Vagina (tissue), 2 donors: ENCODE data around the gene WNT16. TPM values are rescaled to one million over a fixed set of nuclear protein-coding genes. Genes with fewer than 3 reads are reported as not detected.

Experiments used
- DNase-seq, 2 donors: peaks; one replicate each; pipeline ENCODE4 v3.0.0-alpha.2; 2017; ENCODE audit errors: extremely low spot score in 2 of 2
- H3K27ac ChIP-seq: fragments of 200-600 bp; sonication (generic); one replicate; pipeline ENCODE4 v1.5.1; 2019
- H3K27me3 ChIP-seq: fragments of 200-600 bp; sonication (generic); one replicate; pipeline ENCODE4 v1.5.1; 2019
- H3K36me3 ChIP-seq, 2 donors: fragments of 200-600 bp; sonication (generic); one replicate each; pipeline ENCODE4 v1.5.1; 2017 to 2019
- H3K4me1 ChIP-seq: fragments of 200-600 bp; sonication (generic); one replicate; pipeline ENCODE4 v1.5.1; 2019
- H3K4me3 ChIP-seq, 2 donors: fragments of 200-600 bp; sonication (generic); 1 replicate in 1 of 2; 2 replicates in 1 of 2; pipeline ENCODE4 v1.5.1; 2016 to 2019
- H3K9me3 ChIP-seq: fragments of 200-600 bp; sonication (generic); one replicate; pipeline ENCODE4 v1.5.1; 2019
- POLR2A ChIP-seq, 2 donors: fragments of 450-650 bp; IDR thresholded peaks; one replicate each; pipeline ENCODE4 v1.6.1; 2017; ENCODE audit warnings: antibody characterized with exemption in 2 of 2, mild to moderate bottlenecking in 2 of 2, moderate library complexity in 2 of 2
- POLR2AphosphoS5 ChIP-seq, 2 donors: sonication (generic); formaldehyde crosslinking; IDR thresholded peaks; one replicate each; pipeline ENCODE4 v1.9.0; 2017; ENCODE audit warnings: antibody characterized with exemption in 2 of 2, mild to moderate bottlenecking in 2 of 2, low read depth in 1 of 2; ENCODE audit not compliant: insufficient read depth in 1 of 2
- intact Hi-C: fragments of 100-400 bp; cut with DNase I; formaldehyde crosslinking; loops from one replicate; pipeline ENCODE4 v1.15.1; 2023
- total RNA-seq: library from RNA; depleted of rRNA; stranded (reverse); fragments of >200 nt; gene quantifications from one replicate; pipeline ENCODE4 v1.2.3, GENCODE V29; 2016
- TF ChIP-seq, protein P1 (sequence below), 3 experiments: fragments of 450-650 bp in 2 of 3; fragments of 200-600 bp in 1 of 3; sonication (generic) in 1 of 3; IDR thresholded peaks; one replicate each; pipeline ENCODE4 v1.5.1; 2017 to 2019; ENCODE audit warnings: antibody characterized with exemption in 3 of 3, mild to moderate bottlenecking in 2 of 3, moderate library complexity in 2 of 3

Gene WNT16
- total RNA-seq, 1 donor from 2014 or later: 7.4 TPM

DNA sequence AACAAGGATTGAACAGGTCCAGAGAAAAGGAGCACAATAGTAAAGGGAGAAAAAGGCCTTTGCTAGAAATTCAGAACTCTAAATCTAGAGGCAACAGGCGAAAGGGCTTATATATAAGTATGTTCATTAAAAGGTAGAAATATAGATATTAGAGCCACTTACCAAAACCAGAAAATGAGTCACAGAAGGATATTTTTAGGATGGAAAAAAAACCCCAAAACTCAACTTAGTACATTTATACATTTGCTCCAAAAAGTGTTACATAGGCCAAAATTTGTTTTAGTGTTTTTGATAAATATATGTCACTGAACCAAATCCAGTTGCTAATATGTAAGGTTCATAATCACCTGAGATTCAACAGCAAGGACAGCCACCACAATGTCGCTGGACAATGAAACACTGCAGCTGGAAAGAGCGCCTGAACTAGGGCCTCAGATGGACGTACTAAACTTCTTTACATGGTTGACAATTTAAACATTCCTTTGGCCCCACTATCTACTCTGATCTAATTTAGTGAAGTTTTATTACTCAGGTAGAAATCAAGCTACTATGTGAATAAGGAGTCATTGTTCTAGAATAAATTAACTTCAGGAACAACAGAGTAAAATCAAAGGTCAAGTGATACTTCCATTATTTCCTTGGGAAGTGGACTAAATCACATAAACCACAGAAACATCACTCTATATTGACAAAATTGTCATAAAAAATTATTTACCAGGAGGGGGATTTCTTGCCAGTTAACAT, 56.4 kb downstream of the WNT16 start:
- H3K4me3 ChIP-seq: no peak overlapping the region
- H3K36me3 ChIP-seq: peaks cover 0 to 4% of the 10 kb centered on the region in 2 donors
- intact Hi-C loops: no loop called here
- no peak overlapping the region for H3K27ac ChIP-seq
- peaks cover 13% of the 10 kb centered on the region for H3K4me1 ChIP-seq
- DNase-seq: no peak
- no peaks in the 10 kb centered on the region for H3K27me3 ChIP-seq
- no peaks in the 10 kb centered on the region for H3K9me3 ChIP-seq
- TF ChIP-seq, protein P1, sequence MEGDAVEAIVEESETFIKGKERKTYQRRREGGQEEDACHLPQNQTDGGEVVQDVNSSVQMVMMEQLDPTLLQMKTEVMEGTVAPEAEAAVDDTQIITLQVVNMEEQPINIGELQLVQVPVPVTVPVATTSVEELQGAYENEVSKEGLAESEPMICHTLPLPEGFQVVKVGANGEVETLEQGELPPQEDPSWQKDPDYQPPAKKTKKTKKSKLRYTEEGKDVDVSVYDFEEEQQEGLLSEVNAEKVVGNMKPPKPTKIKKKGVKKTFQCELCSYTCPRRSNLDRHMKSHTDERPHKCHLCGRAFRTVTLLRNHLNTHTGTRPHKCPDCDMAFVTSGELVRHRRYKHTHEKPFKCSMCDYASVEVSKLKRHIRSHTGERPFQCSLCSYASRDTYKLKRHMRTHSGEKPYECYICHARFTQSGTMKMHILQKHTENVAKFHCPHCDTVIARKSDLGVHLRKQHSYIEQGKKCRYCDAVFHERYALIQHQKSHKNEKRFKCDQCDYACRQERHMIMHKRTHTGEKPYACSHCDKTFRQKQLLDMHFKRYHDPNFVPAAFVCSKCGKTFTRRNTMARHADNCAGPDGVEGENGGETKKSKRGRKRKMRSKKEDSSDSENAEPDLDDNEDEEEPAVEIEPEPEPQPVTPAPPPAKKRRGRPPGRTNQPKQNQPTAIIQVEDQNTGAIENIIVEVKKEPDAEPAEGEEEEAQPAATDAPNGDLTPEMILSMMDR (IDR thresholded peaks at IDR 0.05): no peak
- TF ChIP-seq POLR2A (IDR thresholded peaks at IDR 0.05): no peak
- no peak for TF ChIP-seq POLR2AphosphoS5 (IDR thresholded peaks at IDR 0.05; ENCODE audit: insufficient read depth in 1 of 2, low read depth in 1 of 2)

DNA sequence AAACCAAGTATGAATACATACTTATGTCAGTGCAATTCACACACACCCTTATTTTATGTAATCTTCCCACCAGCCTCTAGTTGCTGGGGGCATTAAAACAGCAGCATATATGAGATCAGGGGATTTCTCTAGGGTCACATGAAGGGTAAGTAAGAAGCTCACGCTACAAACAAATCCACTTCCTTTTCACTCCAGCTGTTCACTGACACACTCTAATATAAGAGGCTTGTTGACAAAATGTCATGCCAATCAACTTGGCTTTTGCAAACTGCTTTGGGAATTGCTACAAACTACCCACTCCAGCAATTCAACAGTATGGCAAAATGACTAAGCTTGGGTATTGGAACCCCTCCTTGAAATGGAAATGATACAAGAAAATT, 57.0 kb downstream of the WNT16 start:
- H3K36me3 ChIP-seq: peaks cover 0 to 4% of the 10 kb centered on the region in 2 donors
- no peak overlapping the region for H3K27ac ChIP-seq
- H3K9me3 ChIP-seq: no peaks in the 10 kb centered on the region
- intact Hi-C loops: no loop called here
- H3K27me3 ChIP-seq: no peaks in the 10 kb centered on the region
- DNase-seq: no peak
- H3K4me1 ChIP-seq: peaks cover 16% of the 10 kb centered on the region
- TF ChIP-seq POLR2A (IDR thresholded peaks at IDR 0.05) (no peak), POLR2AphosphoS5 (IDR thresholded peaks at IDR 0.05; ENCODE audit: insufficient read depth in 1 of 2, low read depth in 1 of 2) (no peak)
- TF ChIP-seq, protein P1 (IDR thresholded peaks at IDR 0.05): no peak
- no peak overlapping the region for H3K4me3 ChIP-seq

DNA sequence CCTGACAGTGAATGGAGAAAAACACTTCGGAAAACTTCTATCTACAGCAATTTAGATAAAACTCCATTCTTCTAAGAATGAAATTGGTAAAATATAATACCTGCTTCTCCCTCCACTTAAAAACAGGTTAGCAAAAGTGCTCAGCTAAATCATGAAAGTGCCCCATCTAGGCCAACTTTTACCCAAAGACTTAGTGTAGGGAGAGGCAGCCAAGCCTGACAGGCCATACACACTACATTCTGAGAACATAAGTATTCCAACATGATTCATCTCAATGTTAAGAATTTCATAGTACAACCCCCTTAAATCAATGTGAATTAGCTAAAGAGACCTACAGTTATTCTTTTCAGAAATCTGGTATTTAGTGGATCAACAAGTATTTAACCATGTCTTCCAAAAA, 60.1 kb downstream of the WNT16 start:
- intact Hi-C loops: no loop called here
- H3K4me1 ChIP-seq: peaks cover 16% of the 10 kb centered on the region

DNA sequence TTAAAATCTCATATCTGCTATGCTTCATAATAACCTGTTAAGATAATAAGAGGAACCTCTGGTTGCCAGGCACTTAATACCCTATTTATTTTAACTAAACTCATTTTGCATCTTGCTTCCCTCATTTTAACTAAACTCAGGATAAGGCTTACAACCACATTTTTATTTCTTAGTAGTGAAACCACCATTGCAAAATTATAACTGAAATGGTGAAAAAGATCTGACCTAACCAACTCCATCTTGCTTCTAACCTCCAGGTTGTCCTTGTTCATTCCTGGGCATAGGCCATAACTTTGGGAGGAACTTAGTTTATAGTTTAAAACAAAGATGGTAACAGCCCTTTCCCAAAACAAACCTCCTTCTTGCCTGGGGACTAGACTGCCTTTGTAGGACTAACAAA, 61.3 kb downstream of the WNT16 start:
- DNase-seq: no peak
- no peaks in the 10 kb centered on the region for H3K27me3 ChIP-seq
- H3K27ac ChIP-seq: no peak overlapping the region
- H3K4me3 ChIP-seq: no peak overlapping the region
- intact Hi-C loops: no loop called here
- no peak for TF ChIP-seq POLR2AphosphoS5 (IDR thresholded peaks at IDR 0.05; ENCODE audit: insufficient read depth in 1 of 2, low read depth in 1 of 2)
- TF ChIP-seq, protein P1 (IDR thresholded peaks at IDR 0.05): no peak
- no peak for TF ChIP-seq POLR2A (IDR thresholded peaks at IDR 0.05)
- H3K36me3 ChIP-seq: no peaks in the 10 kb centered on the region
- peaks cover 27% of the 10 kb centered on the region for H3K4me1 ChIP-seq
- H3K9me3 ChIP-seq: no peaks in the 10 kb centered on the region

More for the DNA sequence above, 60.1 kb downstream of the WNT16 start:
- Histone ChIP-seq H3K4me3 (no peak overlapping the region), H3K27me3 (no peaks in the 10 kb centered on the region), H3K27ac (no peak overlapping the region), H3K9me3 (no peaks in the 10 kb centered on the region), H3K36me3 (no peaks in the 10 kb centered on the region)
- no peak for TF ChIP-seq POLR2A (IDR thresholded peaks at IDR 0.05)
- TF ChIP-seq POLR2AphosphoS5 (IDR thresholded peaks at IDR 0.05; ENCODE audit: insufficient read depth in 1 of 2, low read depth in 1 of 2): no peak
- TF ChIP-seq, protein P1 (IDR thresholded peaks at IDR 0.05): no peak
- no peak for DNase-seq

DNA sequence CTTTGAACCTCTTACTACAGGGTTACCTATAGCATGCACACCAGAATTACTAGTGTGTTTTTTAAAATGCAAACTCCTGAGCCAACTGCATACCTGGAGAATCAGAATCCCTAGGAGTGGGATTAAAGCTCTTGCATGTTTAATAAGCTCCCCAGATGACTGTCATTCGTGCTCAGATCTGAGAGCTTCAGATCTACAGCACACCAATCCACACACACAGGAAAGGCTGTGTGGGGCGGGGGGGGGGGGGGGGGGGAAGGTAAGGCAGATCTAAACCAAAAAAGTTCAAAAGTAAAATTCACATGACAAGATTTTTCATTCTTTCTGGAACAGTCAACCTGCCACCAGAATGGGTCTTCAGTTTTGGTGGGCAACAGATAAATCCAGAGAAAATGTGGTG, 61.8 kb downstream of the WNT16 start:
- no peak overlapping the region for H3K27ac ChIP-seq
- DNase-seq: no peak
- peaks cover 30% of the 10 kb centered on the region for H3K4me1 ChIP-seq
- intact Hi-C loops: no loop called here
- no peaks in the 10 kb centered on the region for H3K9me3 ChIP-seq
- TF ChIP-seq POLR2AphosphoS5 (IDR thresholded peaks at IDR 0.05; ENCODE audit: insufficient read depth in 1 of 2, low read depth in 1 of 2) (no peak), POLR2A (IDR thresholded peaks at IDR 0.05) (no peak)
- TF ChIP-seq, protein P1 (IDR thresholded peaks at IDR 0.05): no peak
- no peaks in the 10 kb centered on the region for H3K36me3 ChIP-seq
- no peaks in the 10 kb centered on the region for H3K27me3 ChIP-seq
- H3K4me3 ChIP-seq: no peak overlapping the region
